CD4-positive, alpha-beta T cell treated with Interleukin-17A for 1 hour (primary cell): ENCODE results near the gene LILRB5.
"Not testable (repeated sequence)": the region's sequence is repeated elsewhere in the genome, so short reads cannot be mapped to it uniquely, and the experiment has no call there.

Experiments
- DNase-seq: peaks from one replicate; pipeline ENCODE4 v3.0.0-alpha.2; 2020

Gene LILRB5

GRCh38 chr19:54209811-54210494 is 47.1 kb downstream of the LILRB5 start:
- DNase-seq: no peak

GRCh38 chr19:54209058-54209810 is 47.8 kb downstream of the LILRB5 start:
- no peak for DNase-seq

- DNase-seq: no peak
These were observed 48.4 kb downstream of the LILRB5 start for GRCh38 chr19:54208784-54209057.

GRCh38 chr19:54207983-54208783 is 48.9 kb downstream of the LILRB5 start:
- DNase-seq: peak; percentile 62

- DNase-seq: no peak
These were observed 49.4 kb downstream of the LILRB5 start for GRCh38 chr19:54207676-54207982.

- not testable (repeated sequence) for DNase-seq
These were observed 49.9 kb downstream of the LILRB5 start for GRCh38 chr19:54207193-54207592.

GRCh38 chr19:54206831-54207177 is 50.3 kb downstream of the LILRB5 start:
- no peak for DNase-seq

- no peak for DNase-seq
These were observed 50.8 kb downstream of the LILRB5 start for GRCh38 chr19:54206030-54206830.

GRCh38 chr19:54204767-54205468 is 52.2 kb downstream of the LILRB5 start:
- no peak for DNase-seq

GRCh38 chr19:54203151-54203611 is 53.9 kb downstream of the LILRB5 start:
- no peak for DNase-seq

- no peak for DNase-seq
These were observed 55.1 kb downstream of the LILRB5 start for GRCh38 chr19:54201980-54202379.

GRCh38 chr19:54201172-54201701 is 55.8 kb downstream of the LILRB5 start:
- DNase-seq: no peak
